ENCODE results near the gene TMSB15C. TPM values are rescaled to one million over a fixed set of nuclear protein-coding genes. Genes with fewer than 3 reads are reported as not detected.
A peak's percentile ranks its signal among the peaks of the same experiment; 100 is the strongest.

Gene TMSB15C
- total and polyA plus RNA-seq, 2 donors (not counting 1 experiment from before 2014, with no cell fraction given) = 2.0 to 2.6 TPM

DNA sequence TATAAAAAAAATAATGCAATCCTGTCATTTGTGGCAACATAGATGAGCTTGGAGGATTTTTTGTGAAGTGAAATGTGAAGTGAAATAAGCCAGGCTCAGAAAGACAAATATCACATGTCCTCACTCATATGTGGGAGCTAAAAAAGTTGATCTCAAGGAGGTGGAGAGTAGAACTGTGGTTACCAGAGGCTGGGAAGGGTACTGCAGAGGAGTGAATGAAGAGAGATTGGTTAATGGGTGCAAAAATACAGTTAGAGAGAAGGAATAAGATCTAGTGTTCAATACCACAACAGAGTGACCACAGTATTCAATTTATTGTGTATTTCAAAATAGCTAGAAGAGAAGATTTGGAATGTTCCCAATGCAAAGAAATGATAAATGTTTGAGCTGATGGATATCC, 22.9 kb upstream of the TMSB15C start:
- no peak for TF ChIP-seq EZH2 (IDR thresholded peaks at IDR 0.05; ENCODE audit: low read length, missing control alignments)
- TF ChIP-seq, protein P1, sequence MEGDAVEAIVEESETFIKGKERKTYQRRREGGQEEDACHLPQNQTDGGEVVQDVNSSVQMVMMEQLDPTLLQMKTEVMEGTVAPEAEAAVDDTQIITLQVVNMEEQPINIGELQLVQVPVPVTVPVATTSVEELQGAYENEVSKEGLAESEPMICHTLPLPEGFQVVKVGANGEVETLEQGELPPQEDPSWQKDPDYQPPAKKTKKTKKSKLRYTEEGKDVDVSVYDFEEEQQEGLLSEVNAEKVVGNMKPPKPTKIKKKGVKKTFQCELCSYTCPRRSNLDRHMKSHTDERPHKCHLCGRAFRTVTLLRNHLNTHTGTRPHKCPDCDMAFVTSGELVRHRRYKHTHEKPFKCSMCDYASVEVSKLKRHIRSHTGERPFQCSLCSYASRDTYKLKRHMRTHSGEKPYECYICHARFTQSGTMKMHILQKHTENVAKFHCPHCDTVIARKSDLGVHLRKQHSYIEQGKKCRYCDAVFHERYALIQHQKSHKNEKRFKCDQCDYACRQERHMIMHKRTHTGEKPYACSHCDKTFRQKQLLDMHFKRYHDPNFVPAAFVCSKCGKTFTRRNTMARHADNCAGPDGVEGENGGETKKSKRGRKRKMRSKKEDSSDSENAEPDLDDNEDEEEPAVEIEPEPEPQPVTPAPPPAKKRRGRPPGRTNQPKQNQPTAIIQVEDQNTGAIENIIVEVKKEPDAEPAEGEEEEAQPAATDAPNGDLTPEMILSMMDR (conservative IDR thresholded peaks at IDR 0.05 in 1 of 2, IDR thresholded peaks at IDR 0.05 in 1 of 2; ENCODE audit: low read depth in 1 of 2, low read length in 2 of 2) = no peak
- Histone ChIP-seq H3K4me3 (replicated peaks in 1 of 4; ENCODE audit: control extremely low read depth in 1 of 4, insufficient read depth in 1 of 4, low read depth in 3 of 4, low read length in 4 of 4) (no peak overlapping the region), H3K9me3 (ENCODE audit: control insufficient read depth, insufficient read depth, low read depth, low read length) (no peaks in the 10 kb centered on the region)

DNA sequence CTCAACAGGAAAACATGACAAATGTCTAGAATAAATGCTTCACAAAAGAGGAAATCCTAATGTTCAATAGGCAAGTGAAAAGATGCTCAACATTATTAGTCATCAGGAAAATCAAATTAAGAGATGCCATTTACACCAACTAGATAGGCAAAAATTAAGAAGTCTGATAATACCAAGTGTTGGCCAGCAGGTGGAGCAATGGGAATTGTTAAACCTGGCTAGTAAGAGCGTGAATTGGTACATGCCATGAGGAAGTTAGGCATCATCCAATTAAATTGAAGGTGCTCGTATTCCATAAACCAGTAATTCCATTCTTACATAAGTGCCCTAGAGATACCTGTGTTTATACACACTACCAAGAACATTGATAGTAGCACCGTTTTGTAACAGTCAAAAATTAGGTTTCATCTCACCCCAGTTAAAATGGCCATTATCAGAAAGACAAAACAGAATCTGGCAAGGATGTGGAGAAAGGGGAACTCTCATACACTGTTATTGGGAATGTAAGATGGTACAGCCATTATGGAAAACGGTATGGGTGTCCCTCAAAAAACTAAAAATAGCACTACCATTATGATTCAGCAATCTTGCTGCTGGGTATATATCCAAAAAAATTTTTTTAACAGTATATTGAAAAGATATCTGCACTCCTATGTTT, 22.2 kb upstream of the TMSB15C start:
- no peaks in the 10 kb centered on the region for H3K4me1 ChIP-seq (ENCODE audit: control insufficient read depth, extremely low read depth, insufficient read depth, low read length)
- H3K27ac ChIP-seq (ENCODE audit: insufficient read depth, low read length) = no peak overlapping the region
- H3K9ac ChIP-seq (ENCODE audit: insufficient read depth, low read length) = no peak overlapping the region
- H3K36me3 ChIP-seq (ENCODE audit: control insufficient read depth, insufficient read depth, low read length) = no peaks in the 10 kb centered on the region
- no peaks in the 10 kb centered on the region for H3K79me2 ChIP-seq (ENCODE audit: control insufficient read depth, insufficient read depth, low read length)
- H3K27me3 ChIP-seq (ENCODE audit: control insufficient read depth, insufficient read depth, low read length) = no peaks in the 10 kb centered on the region
- H2AFZ ChIP-seq (ENCODE audit: low read length) = no peak overlapping the region
- DNase-seq (ENCODE audit: low read depth in 2 of 2) = peak; percentile 79 to 80
- TF ChIP-seq, protein P1 (conservative IDR thresholded peaks at IDR 0.05 in 1 of 2, IDR thresholded peaks at IDR 0.05 in 1 of 2; ENCODE audit: low read depth in 1 of 2, low read length in 2 of 2) = peak; percentile 54
- TF ChIP-seq EZH2 (IDR thresholded peaks at IDR 0.05; ENCODE audit: low read length, missing control alignments) = no peak
- no peaks in the 10 kb centered on the region for H3K9me3 ChIP-seq (ENCODE audit: control insufficient read depth, insufficient read depth, low read depth, low read length)
- H4K20me1 ChIP-seq (ENCODE audit: control insufficient read depth, extremely low read depth, insufficient read depth, low read length) = no peaks in the 10 kb centered on the region
- H3K4me2 ChIP-seq (ENCODE audit: extremely low read depth, insufficient read depth, low read length) = no peak overlapping the region
- H3K4me3 ChIP-seq (replicated peaks in 1 of 4; ENCODE audit: control extremely low read depth in 1 of 4, insufficient read depth in 1 of 4, low read depth in 3 of 4, low read length in 4 of 4) = no peak overlapping the region

More for the DNA sequence above, 22.9 kb upstream of the TMSB15C start:
- H3K36me3 ChIP-seq (ENCODE audit: control insufficient read depth, insufficient read depth, low read length) = no peaks in the 10 kb centered on the region
- H3K4me2 ChIP-seq (ENCODE audit: extremely low read depth, insufficient read depth, low read length) = no peak overlapping the region
- H2AFZ ChIP-seq (ENCODE audit: low read length) = no peak overlapping the region
- H3K27ac ChIP-seq (ENCODE audit: insufficient read depth, low read length) = no peak overlapping the region
- no peaks in the 10 kb centered on the region for H3K4me1 ChIP-seq (ENCODE audit: control insufficient read depth, extremely low read depth, insufficient read depth, low read length)
- no peaks in the 10 kb centered on the region for H4K20me1 ChIP-seq (ENCODE audit: control insufficient read depth, extremely low read depth, insufficient read depth, low read length)
- H3K9ac ChIP-seq (ENCODE audit: insufficient read depth, low read length) = no peak overlapping the region
- H3K79me2 ChIP-seq (ENCODE audit: control insufficient read depth, insufficient read depth, low read length) = no peaks in the 10 kb centered on the region
- no peak for DNase-seq (ENCODE audit: low read depth in 2 of 2)
- no peaks in the 10 kb centered on the region for H3K27me3 ChIP-seq (ENCODE audit: control insufficient read depth, insufficient read depth, low read length)

DNA sequence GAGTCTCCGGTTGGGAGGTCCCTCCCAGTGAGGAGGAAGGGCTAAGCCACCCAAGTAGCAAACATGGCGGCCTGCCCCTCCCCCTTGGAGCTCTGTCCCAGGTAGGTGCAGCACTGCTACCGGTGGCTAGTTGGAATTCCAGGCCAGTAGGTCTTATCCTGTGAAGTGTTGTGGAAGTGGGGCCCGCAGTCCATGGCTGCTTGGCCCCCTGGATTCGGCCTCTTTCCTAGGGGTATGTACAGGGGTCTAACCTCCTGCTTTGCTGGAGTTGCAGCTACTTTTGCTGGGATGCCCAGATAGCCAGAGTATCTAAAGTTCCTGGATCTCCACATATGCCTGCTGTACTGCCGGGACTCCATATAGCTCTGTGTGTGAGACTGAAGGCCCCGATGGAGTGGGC, 9.9 kb upstream of the TMSB15C start:
- H3K4me2 ChIP-seq (ENCODE audit: extremely low read depth, insufficient read depth, low read length) = no peak overlapping the region

More for the DNA sequence above, 9.9 kb upstream of the TMSB15C start:
- Histone ChIP-seq H3K4me3 (replicated peaks in 1 of 4; ENCODE audit: control extremely low read depth in 1 of 4, insufficient read depth in 1 of 4, low read depth in 3 of 4, low read length in 4 of 4) (no peak overlapping the region), H3K27me3 (ENCODE audit: control insufficient read depth, insufficient read depth, low read length) (no peaks in the 10 kb centered on the region), H3K27ac (ENCODE audit: insufficient read depth, low read length) (no peak overlapping the region), H3K4me1 (ENCODE audit: control insufficient read depth, extremely low read depth, insufficient read depth, low read length) (no peaks in the 10 kb centered on the region), H2AFZ (ENCODE audit: low read length) (no peak overlapping the region), H3K79me2 (ENCODE audit: control insufficient read depth, insufficient read depth, low read length) (no peaks in the 10 kb centered on the region), H3K9ac (ENCODE audit: insufficient read depth, low read length) (no peak overlapping the region), H3K9me3 (ENCODE audit: control insufficient read depth, insufficient read depth, low read depth, low read length) (no peaks in the 10 kb centered on the region), H4K20me1 (ENCODE audit: control insufficient read depth, extremely low read depth, insufficient read depth, low read length) (no peaks in the 10 kb centered on the region), H3K36me3 (ENCODE audit: control insufficient read depth, insufficient read depth, low read length) (no peaks in the 10 kb centered on the region)
- no peak for TF ChIP-seq EZH2 (IDR thresholded peaks at IDR 0.05; ENCODE audit: low read length, missing control alignments)
- TF ChIP-seq, protein P1 (conservative IDR thresholded peaks at IDR 0.05 in 1 of 2, IDR thresholded peaks at IDR 0.05 in 1 of 2; ENCODE audit: low read depth in 1 of 2, low read length in 2 of 2) = no peak
- no peak for DNase-seq (ENCODE audit: low read depth in 2 of 2)
